NCI-H526 (cell line): ENCODE data around the gene AANAT.

Source experiments
- DNase-seq, 2 experiments: peaks; one replicate each; lab custom pipeline; 2025; lab: John Stamatoyannopoulos, UW

The AANAT gene

DNA sequence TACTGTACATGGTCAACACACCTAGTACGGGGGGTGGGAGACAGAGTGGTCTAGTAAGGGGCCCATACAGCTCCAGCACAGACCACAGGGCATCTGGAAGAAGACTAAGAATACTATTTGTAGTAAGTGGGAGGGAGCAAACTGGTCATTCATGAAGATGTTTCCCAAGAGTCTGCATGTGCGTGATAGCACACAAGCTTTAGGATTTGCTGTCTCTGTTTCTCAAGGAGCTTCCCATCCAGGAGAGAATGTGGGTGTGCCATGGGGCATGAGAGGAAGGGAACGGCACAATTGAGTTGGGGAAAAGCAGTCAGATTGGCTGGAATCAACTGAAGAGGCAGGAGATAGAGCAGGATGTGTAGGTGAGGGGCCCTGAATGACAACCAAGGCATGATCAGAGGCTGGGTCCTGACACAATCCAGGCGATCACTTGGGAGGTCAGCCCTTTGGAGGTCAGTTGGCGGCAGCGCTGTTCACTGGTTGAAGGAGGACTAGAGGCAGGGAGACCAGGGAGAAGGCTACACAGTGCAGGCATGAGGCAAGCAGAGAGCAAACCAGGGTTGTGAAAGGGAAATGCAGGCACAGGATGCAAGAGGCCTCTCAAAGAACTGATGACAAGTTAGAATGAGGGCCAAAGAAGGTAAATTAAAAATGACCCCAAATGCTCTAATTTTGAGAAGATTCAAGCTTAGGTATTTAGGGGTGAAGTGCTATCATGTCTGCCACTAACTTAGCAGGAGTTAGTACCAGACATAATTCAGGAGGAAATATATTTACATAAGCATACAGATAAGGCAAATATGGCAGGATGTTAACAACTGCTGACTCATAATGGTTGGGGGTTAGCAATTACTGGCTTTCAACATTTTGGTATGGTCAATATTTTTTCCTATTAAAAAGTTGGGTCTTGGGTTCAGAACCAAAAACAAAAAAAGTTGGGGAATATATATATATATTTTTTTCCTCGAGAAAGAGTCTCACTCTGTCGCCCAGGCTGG is 24.8 kb upstream of the AANAT start:
- peak in 1 of 2 experiments; percentile 42 for DNase-seq

DNA sequence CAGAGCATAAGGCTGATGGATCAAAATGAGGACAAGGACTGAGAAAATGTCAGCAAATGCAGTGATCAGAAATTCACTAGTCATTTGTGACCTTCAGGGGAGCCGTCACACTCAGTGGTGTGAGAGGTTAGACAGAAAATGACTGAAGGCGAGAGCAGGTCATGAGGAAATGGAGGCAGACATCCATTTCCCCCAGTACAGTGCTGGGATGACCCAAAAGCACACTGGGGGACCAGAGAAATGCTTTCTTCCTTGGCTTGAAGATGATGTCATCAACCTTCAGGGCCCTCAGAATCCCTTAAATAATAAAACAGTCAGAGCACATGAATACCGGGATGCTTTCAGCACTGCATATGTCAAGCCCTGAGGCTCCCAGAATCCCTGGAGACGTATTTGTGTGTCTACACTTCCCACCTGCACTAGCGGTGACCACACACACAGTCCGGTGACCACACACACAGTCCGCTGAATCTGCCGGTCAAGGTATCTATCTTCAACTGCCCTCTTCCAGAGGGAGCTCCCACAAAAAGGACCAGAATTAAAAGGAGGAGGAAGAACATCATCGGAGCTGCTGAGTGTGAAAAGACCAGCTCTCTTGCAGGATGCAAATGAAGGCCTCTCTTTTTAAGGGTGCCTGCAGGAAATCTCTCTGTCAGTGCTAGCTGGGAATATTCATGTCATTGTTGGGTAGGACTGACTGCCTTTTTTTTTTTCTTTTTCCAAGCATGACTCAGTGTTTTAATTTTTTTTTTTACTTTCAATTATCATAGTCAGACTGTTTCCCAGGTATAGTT is 22.7 kb upstream of the AANAT start:
- peak; percentile 59 to 64 for DNase-seq

GRCh38 chr17:76445697-76446448 is 21.5 kb upstream of the AANAT start:
- no peak for DNase-seq

DNA sequence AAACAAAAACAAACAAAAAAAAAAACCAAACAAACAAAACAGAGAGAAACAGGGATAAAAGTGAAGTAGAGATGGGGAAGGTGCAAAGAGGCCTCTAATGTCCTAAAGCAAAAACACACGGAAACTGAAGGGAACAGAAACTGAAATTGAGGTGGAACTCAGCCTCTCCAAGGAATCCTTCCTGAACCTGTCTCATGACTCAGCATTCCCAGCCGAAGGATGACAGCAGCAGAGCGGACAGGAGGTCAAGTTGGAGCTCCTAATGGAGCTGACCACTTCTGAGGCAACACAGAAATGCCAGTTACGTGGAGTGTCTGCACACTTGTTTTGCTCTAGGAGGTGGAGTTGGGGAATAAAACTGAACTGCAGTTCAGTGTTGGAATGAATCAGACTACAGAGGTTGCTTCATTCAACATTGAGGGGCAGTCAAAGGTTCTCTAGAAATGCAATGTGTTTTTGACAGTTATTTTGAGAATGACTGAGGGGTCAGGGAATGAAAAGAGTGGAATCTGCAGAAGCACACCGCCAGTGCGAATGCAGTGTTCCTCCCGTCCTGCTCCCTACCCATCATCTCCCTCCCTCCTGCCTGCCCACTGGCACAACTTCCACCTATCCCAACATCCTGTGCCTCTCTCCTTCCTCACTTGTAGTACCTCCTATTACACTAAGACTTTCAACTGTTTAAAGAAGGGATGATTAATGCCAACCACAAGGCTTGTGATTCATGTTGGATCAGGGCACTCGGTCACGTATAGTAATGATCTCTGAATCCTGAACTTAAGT is 20.8 kb upstream of the AANAT start:
- no peak for DNase-seq

GRCh38 chr17:76447931-76448652 is 19.3 kb upstream of the AANAT start:
- peak in 1 of 2 experiments; percentile 58 for DNase-seq

GRCh38 chr17:76449126-76449525 is 18.3 kb upstream of the AANAT start:
- no peak for DNase-seq

GRCh38 chr17:76451506-76451905 is 15.9 kb upstream of the AANAT start:
- no peak for DNase-seq

GRCh38 chr17:76452127-76452659 is 15.2 kb upstream of the AANAT start:
- DNase-seq = peak in 1 of 2 experiments; percentile 70

- DNase-seq = peak; percentile 78 to 95
Measured at GRCh38 chr17:76452660-76453430, 14.6 kb upstream of the AANAT start, which contains the start of gene UBE2O. Gene UBE2O (minus strand): TSS chr17:76453152. CDS start chr17:76453141, 11 bp downstream.

GRCh38 chr17:76453431-76453743 is 14.0 kb upstream of the AANAT start:
- DNase-seq = no peak

DNA sequence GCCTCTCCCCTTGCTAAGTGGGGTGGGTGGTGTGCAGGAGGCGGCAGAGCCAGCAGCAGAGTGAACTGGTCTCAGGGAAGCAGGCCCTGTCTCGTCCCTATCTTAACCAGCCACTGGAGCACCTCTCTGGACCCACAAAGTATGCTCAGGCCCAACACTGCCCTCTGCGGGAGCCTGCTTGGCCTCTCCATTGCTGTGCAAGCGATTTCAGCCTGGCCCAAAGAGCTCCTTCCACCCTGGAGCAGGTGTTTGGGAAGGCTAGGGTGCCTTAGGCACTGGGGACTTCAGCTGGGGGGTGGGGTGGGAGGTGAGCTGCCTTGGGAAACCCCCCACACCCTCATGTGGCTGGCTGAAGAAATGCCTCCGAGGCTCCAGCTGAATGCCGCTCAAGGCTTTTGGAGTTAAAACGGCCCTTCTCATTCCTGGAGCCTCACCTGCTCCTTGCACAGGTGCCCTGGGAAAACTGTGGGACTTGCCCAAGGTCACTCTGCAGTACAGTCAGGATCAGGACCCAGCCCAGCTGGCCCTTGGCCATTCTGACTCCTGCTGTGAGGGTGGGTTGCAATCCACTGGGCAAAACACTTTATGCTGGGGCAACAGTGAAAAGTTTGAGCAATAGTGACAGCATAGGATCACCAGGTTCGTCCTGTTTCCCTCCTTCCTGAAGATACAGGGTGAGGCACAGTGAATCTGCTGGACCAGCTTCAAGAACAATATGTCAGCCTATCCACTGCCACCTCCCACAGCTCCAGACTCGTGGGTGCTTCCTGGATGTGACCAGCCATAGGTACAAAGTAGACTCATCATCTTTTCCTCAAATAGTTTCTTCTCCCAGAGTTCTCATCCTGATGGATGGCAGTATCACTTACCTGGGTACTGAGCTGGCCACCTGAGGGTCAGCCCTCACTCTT is 8.6 kb upstream of the AANAT start:
- peak; percentile 71 to 86 for DNase-seq

DNA sequence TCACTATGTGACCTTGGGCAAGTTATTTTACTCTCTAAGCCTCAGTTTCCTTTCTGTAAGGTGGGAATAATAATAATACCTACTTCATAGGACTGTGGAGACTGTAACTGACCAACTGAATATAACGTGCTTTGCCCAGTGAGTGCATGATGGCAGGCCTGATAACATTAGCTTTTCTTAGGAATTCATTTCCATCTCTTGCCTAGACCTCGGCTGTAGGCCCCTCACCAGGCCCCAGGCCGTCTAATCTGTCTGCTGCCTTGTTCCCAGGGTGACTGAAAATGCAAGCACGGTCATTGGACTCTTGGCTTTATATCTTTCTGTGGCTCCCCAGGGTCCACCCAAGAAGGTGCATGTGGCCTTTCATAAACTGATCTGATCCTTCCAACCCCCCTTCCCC is 7.7 kb upstream of the AANAT start:
- DNase-seq = no peak

DNA sequence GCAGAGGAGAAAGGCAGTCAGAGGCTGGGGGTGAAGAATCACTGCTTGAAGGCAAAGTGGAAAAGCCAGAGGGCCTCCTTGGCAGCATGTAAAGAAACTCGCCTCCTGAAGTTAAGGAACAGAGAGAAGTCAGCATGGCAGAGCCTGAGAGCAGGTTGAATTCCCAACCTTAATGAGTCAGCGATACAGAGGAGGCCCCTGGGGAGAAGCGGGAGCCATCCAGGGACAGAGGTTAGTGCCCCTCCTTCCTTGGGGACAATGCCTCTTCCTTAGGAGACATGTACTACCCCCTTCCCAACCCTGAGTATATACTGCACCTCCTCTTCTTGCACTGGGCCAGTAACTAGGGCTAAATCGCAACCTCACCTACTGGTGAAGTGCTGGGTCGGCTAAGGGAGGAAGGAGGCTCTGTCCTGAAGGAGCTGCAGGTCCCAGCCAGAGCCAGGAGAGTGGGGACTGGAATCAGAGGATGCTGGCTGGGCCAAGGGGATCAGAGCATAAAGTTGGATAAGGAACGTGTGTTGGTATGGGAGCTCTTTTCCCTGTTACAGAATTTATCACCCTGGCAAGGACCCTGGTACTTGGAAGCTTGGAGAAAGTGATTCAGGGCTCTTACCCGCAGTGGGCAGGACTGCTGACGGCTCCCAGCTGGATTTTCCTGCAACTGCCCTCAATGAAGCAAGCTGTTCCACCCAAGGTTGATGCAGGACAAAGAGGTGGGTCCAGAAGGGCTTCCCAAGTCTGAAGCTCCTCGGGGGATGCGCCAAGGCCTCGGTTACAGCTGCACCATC is 5.4 kb upstream of the AANAT start:
- DNase-seq = no peak

DNA sequence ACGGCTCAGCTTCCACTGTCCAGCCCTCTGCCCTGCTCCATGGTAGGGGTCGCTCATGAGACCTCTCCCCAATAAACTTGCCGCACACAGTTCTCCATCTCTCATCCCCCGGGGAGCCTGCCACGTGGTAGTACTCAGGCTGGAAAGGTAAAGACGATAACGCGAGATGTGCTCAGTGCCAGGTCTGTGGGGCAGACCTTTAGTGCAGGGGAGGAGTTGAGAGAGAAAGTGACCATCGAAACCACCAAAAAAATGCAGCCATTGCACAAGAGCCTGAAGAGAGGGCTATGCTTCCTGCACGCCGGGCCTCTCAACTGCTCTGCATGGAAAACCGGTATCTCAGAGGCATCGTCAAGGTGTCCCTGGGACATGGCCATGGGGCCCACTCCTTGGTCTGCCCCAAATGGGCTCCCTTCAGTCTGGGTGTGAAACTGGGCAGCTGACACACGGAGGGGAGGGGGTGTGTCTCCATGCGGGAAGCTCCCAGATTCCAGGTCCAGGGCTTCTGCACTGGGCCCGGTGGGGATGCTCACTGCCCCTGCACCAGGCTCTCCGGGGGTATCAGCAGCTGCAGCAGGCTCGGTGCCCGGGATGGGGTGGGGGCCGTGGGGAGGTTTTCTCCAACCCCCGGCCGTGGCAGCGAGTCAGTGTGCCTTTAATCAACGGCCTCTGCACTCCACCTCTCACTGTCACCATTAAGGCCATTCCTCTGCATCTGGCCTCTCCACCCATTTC is 4.7 kb upstream of the AANAT start:
- no peak for DNase-seq

DNA sequence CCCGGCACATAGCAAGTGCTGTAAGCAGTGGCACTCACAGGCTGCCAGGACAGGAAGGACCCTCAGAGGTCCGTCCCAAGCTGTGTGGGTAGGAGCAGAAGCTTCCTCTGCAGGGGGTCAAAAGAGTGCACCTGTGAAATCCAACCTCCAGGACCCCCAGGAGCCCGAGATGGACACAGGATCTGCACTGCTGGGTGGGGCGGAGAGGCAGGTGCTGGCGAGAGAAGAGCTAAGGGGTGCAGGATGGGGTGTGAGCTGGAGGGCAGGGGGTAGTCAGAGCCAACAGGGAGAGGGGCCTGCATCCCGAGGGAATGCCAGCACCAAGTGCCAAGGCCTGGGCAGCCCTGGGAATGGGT is 650 bp upstream of the AANAT start:
- no peak for DNase-seq

- no peak for DNase-seq
Measured at GRCh38 chr17:76467809-76468633, 618 bp downstream of the AANAT start.
